Panc1 (cell line): ENCODE data around the gene CD300LF. TPM values are rescaled to one million over a fixed set of nuclear protein-coding genes. Genes with fewer than 3 reads are reported as not detected.

Experiments used
- ATAC-seq: fragments of 200-7000 bp; cut with Tn5 transposase; 2 replicates; pipeline ENCODE4 v1.9.1; 2020; ENCODE audit warnings: mild to moderate bottlenecking, moderate library complexity
- BruUV-seq: library from RNA; stranded (reverse); fragments of 400-500 nt; replicated peaks from 2 replicates; lab custom pipeline; 2021; lab: Mats Ljungman, UMichigan
- CTCF ChIA-PET: fragments of 300-600 bp; sonication (Branson Sonifier 250); formaldehyde crosslinking; loops from one replicate; lab custom pipeline; 2022; ENCODE audit warnings: antibody characterized with exemption; lab: Charles Lee
- POLR2A ChIA-PET: fragments of 300-600 bp; sonication (Branson Sonifier 250); formaldehyde crosslinking; loops from one replicate; lab custom pipeline; 2022; ENCODE audit warnings: antibody characterized with exemption; lab: Charles Lee
- DNase-seq: peaks from one replicate; pipeline ENCODE4 v3.0.0-alpha.2; 2010; ENCODE audit warnings: low read depth, low spot score
- H3K27ac ChIP-seq: 2 replicates; pipeline ENCODE4 v1.5.1; 2011; ENCODE audit warnings: mild to moderate bottlenecking, low read length, inconsistent platforms
- H3K27me3 ChIP-seq: fragments of 200-500 bp; sonication (Bioruptor generic); 2 replicates; pipeline ENCODE4 v1.6.0; 2014; ENCODE audit warnings: low read length, inconsistent platforms; ENCODE audit not compliant: control insufficient read depth, insufficient read depth
- H3K36me3 ChIP-seq: fragments of 200-500 bp; sonication (Bioruptor generic); 2 replicates; pipeline ENCODE4 v1.5.1; 2014; ENCODE audit warnings: inconsistent platforms, mild to moderate bottlenecking, low read length, moderate library complexity; ENCODE audit not compliant: control insufficient read depth, insufficient read depth
- H3K4me1 ChIP-seq: 2 replicates; pipeline ENCODE4 v1.5.1; 2011; ENCODE audit warnings: inconsistent platforms, mild to moderate bottlenecking, low read length, moderate library complexity; ENCODE audit not compliant: control insufficient read depth, insufficient read depth
- H3K4me3 ChIP-seq, 2 experiments: 2 replicates each; pipeline ENCODE4 v1.5.1; 2011 to 2012; ENCODE audit warnings: low read depth in 2 of 2, low read length in 2 of 2, mild to moderate bottlenecking in 2 of 2, inconsistent platforms in 1 of 2, moderate library complexity in 1 of 2
- H3K9me3 ChIP-seq: fragments of 200-500 bp; sonication (Bioruptor generic); 2 replicates; pipeline ENCODE4 v1.5.1; 2014; ENCODE audit warnings: low read depth, mild to moderate bottlenecking, inconsistent platforms, low read length, moderate library complexity; ENCODE audit not compliant: control insufficient read depth, insufficient read depth
- POLR2AphosphoS5 ChIP-seq: IDR thresholded peaks from 2 replicates; pipeline ENCODE4 v1.6.1; 2012; ENCODE audit warnings: mild to moderate bottlenecking, low read depth, low read length, moderate library complexity
- SIN3A ChIP-seq: IDR thresholded peaks from 2 replicates; pipeline ENCODE4 v1.6.1; 2012; ENCODE audit warnings: low read depth, mild to moderate bottlenecking, low read length, moderate library complexity, borderline replicate concordance; ENCODE audit not compliant: insufficient read depth
- TCF7L2 ChIP-seq: IDR thresholded peaks from 2 replicates; pipeline ENCODE4 v1.6.1; 2011; ENCODE audit warnings: mild to moderate bottlenecking, low read depth, low read length, inconsistent platforms
- in situ Hi-C: cut with HindIII; loops from 2 replicates; pipeline ENCODE4 v1.10.0; 2016; ENCODE audit warnings: low sequenced_read_pairs, low pct_unique_long_range_greater_than_20kb
- intact Hi-C: fragments of 100-400 bp; cut with micrococcal nuclease; formaldehyde crosslinking; loops from one replicate; pipeline ENCODE4 v1.10.0; 2022; ENCODE audit not compliant: unreplicated experiment
- total RNA-seq: library from RNA; stranded (reverse); gene quantifications from one replicate; pipeline ENCODE4 v1.2.1, GENCODE V29; 2021; ENCODE audit not compliant: unreplicated experiment
- TF ChIP-seq, protein P1 (sequence below): fragments of 450-650 bp; IDR thresholded peaks from 2 replicates; pipeline ENCODE4 v1.5.1; 2017; ENCODE audit warnings: mild to moderate bottlenecking
- TF ChIP-seq, protein P2 (sequence below), 2 experiments: IDR thresholded peaks; 2 replicates each; pipeline ENCODE4 v1.6.1; 2011 to 2012; ENCODE audit warnings: low read depth in 2 of 2, control low read depth in 1 of 2, low read length in 1 of 2, mild to moderate bottlenecking in 1 of 2, moderate library complexity in 1 of 2; ENCODE audit not compliant: insufficient read depth in 1 of 2

CD300LF gene
- total RNA-seq, 1 experiment from 2014 or later: not detected

DNA sequence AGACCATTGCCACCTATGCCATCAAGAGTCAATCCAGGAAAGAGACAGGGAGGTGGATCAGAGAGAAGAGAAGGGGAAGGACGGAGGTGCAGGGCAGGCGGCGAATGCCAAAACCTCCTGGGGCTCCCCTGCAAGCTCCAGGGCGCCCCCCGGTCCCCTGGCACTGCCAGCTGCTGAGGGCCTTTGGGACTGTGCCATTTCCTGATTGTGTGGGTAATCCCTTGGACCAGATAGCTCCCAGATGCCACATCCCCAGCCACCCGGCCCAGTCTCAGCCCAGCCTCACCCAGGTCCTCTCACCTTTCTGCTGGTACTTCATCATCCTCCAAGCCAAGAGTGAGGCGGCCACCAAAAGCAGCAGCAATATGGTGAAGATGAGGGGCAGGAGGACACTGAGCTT, 14.7 kb downstream of the CD300LF start:
- ATAC-seq (no peak), DNase-seq (no peak)
- Histone ChIP-seq H3K27me3 (peaks cover 10% of the 10 kb centered on the region; the same call in 1 of the 2 replicates), H3K4me3 (no peak overlapping the region), H3K36me3 (no peaks in the 10 kb centered on the region), H3K9me3 (no peaks in the 10 kb centered on the region), H3K27ac (no peak overlapping the region), H3K4me1 (no peaks in the 10 kb centered on the region)
- ChIA-PET CTCF (no interaction called here), POLR2A (interaction anchor here (0.6 kb wide), 1 partner anchor 20 kb away, joined by 3 read pairs; no protein-coding TSS in a partner anchor)
- BruUV-seq: no TSS peak
- in situ Hi-C loops: no loop called here
- intact Hi-C loops: no loop called here
- TF ChIP-seq, protein P1, sequence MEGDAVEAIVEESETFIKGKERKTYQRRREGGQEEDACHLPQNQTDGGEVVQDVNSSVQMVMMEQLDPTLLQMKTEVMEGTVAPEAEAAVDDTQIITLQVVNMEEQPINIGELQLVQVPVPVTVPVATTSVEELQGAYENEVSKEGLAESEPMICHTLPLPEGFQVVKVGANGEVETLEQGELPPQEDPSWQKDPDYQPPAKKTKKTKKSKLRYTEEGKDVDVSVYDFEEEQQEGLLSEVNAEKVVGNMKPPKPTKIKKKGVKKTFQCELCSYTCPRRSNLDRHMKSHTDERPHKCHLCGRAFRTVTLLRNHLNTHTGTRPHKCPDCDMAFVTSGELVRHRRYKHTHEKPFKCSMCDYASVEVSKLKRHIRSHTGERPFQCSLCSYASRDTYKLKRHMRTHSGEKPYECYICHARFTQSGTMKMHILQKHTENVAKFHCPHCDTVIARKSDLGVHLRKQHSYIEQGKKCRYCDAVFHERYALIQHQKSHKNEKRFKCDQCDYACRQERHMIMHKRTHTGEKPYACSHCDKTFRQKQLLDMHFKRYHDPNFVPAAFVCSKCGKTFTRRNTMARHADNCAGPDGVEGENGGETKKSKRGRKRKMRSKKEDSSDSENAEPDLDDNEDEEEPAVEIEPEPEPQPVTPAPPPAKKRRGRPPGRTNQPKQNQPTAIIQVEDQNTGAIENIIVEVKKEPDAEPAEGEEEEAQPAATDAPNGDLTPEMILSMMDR: no peak
- TF ChIP-seq, protein P2, sequence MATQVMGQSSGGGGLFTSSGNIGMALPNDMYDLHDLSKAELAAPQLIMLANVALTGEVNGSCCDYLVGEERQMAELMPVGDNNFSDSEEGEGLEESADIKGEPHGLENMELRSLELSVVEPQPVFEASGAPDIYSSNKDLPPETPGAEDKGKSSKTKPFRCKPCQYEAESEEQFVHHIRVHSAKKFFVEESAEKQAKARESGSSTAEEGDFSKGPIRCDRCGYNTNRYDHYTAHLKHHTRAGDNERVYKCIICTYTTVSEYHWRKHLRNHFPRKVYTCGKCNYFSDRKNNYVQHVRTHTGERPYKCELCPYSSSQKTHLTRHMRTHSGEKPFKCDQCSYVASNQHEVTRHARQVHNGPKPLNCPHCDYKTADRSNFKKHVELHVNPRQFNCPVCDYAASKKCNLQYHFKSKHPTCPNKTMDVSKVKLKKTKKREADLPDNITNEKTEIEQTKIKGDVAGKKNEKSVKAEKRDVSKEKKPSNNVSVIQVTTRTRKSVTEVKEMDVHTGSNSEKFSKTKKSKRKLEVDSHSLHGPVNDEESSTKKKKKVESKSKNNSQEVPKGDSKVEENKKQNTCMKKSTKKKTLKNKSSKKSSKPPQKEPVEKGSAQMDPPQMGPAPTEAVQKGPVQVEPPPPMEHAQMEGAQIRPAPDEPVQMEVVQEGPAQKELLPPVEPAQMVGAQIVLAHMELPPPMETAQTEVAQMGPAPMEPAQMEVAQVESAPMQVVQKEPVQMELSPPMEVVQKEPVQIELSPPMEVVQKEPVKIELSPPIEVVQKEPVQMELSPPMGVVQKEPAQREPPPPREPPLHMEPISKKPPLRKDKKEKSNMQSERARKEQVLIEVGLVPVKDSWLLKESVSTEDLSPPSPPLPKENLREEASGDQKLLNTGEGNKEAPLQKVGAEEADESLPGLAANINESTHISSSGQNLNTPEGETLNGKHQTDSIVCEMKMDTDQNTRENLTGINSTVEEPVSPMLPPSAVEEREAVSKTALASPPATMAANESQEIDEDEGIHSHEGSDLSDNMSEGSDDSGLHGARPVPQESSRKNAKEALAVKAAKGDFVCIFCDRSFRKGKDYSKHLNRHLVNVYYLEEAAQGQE (IDR thresholded peaks at IDR 0.05; ENCODE audit: insufficient read depth in 1 of 2, low read depth in 2 of 2, low read length in 1 of 2): no peak
- TF ChIP-seq TCF7L2: no peak
- TF ChIP-seq SIN3A: no peak
- TF ChIP-seq POLR2AphosphoS5: no peak

DNA sequence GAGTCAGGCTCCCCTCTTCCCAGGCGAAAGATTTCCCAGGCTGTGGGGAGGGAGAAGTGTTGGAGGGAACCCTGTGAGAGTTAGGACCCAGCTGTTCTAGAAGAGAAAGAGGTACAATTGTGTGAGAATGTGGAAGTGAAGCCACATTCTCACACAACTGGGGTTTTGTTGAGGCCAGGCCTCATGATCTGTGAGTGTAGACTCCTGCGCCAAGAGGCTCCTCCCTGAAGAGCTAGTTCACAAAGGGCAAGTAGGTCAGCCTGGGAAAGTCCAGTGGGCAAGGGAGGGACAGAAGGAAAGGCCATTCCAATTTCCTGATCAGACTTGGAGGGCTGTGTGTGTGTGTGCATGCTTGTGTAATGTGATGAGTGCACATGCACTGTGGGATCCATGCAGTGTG, 15.2 kb downstream of the CD300LF start:
- Histone ChIP-seq H3K9me3 (no peaks in the 10 kb centered on the region), H3K4me1 (no peaks in the 10 kb centered on the region), H3K27me3 (peaks cover 10% of the 10 kb centered on the region; the same call in 1 of the 2 replicates), H3K36me3 (no peaks in the 10 kb centered on the region), H3K27ac (no peak overlapping the region), H3K4me3 (no peak overlapping the region)
- ChIA-PET CTCF (interaction anchor here (0.6 kb wide), 1 partner anchor 39 kb away, joined by 7 read pairs; no protein-coding TSS in a partner anchor), POLR2A (no interaction called here)
- no peak for TF ChIP-seq TCF7L2
- TF ChIP-seq, protein P2 (IDR thresholded peaks at IDR 0.05; ENCODE audit: insufficient read depth in 1 of 2, low read depth in 2 of 2, low read length in 1 of 2): no peak
- TF ChIP-seq, protein P1: no peak
- no peak for TF ChIP-seq SIN3A
- TF ChIP-seq POLR2AphosphoS5: no peak
- no peak for ATAC-seq
- DNase-seq: no peak
- in situ Hi-C loops: no loop called here
- intact Hi-C loops: no loop called here
- BruUV-seq: no TSS peak
